GM12891 (cell line): ENCODE data around the gene HAPSTR1.

Experiments used
- POLR2A ChIP-seq: IDR thresholded peaks from 2 replicates; pipeline ENCODE4 v1.6.1; 2011; ENCODE audit warnings: low read depth, low read length, control low read depth
- POLR2AphosphoS5 ChIP-seq: IDR thresholded peaks from 2 replicates; pipeline ENCODE4 v1.6.1; 2011; ENCODE audit warnings: low read depth, low read length, control low read depth

DNA sequence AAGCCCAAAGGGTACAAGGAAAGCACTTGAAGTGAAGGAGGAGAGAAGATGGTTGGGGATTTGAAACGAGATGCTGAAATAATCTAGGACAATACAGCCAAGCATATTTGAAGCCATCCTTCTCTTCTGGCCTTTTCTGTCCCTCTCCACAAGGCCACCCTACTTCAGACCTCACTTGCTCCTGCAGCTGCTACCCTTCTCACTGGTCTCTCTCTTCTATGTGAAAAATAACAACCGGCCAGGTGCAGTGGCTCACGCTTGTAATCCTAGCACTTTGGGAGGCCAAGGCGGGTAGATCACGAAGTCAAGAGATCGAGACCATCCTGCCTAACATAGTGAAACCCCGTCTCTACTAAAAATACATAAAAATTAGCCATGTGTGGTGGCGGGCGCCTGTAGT lies 33.2 kb upstream of the HAPSTR1 start:
- TF ChIP-seq POLR2A (no peak), POLR2AphosphoS5 (no peak)
